Midbrain (tissue), 1 donor: ENCODE data around the gene BCCIP.

Experiments used
- DNase-seq: peaks from one replicate; lab custom pipeline; 2025; lab: John Stamatoyannopoulos, UW

The BCCIP gene

DNA sequence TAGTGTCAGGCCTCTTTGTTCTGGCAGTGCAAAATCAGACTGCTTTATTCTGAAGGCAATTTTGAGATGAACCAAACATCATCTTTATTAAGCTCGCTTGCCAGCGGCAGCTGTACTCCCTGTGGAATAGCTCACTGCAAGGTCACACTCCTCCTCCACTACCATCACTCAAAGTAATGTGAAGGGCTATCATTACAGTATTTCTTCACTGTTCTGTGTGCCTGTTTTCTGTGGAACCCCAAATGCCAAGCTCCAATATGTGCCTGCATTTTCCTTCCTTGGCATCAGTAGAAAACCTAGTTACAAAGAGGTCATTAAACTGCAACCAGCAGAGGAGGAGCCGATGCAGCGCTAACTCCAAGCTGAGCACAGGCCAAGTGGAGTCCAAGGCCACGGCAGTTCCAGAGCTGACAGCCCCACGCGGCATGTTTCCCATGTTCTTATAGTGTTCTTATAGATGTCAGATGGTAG lies 21.4 kb downstream of the BCCIP start:
- DNase-seq: peak; percentile 26

DNA sequence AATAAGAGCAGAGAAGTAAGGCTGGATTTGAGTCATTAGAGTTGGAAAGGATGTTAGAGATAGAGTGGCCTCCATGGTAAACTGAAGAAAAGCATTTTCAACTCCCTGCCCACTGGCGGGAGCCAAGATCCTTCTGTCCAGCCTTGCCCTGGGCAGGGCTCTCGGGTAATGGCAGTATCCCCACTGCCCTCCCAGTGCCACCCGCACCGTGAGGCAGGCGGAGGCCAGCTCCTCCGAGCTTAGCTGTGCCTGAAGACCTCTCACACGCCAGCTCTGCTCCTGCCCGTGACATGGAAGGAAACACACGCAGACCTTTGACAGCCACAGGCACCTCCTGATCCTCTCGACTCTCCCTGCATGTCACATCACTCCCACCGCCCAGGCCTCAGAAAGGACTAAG lies 22.3 kb downstream of the BCCIP start:
- no peak for DNase-seq

DNA sequence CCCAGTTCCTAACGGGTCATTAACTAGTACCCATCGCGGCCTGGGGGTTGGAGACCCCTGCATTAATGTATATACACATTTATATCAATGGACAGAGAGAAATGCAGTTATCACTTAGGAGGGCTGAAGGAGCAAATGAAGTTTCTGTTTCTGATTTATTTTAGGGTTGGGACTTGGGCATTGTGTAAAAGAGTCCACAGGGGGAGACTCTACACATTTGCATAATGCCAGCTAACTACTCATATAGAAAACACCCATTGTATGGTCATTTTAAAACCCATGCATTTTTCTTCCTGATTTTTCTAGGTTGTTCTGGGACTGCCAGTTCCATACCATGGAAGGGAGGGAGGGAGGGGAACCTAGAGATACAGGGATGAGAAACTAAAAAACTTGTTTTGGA lies 23.5 kb downstream of the BCCIP start:
- DNase-seq: no peak

DNA sequence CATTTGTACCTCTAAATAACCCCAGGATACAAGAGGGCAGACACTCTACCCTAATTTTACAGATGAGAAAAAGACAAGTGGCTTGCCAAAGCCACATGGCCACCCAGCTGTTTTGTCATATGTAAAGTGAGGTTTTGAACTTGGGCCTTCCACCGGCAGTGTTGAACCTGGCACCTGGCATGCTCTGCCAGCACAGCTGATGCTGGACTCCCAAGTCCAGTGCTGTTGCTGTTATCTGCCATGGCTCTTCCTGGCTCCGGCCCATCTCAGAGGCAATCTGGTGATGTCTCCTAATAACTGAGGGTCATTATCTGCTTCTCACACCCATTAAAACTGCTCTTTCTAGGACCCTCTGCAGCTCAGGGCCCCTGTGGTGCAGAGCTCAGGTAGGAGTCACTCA lies 25.0 kb downstream of the BCCIP start:
- DNase-seq: no peak

DNA sequence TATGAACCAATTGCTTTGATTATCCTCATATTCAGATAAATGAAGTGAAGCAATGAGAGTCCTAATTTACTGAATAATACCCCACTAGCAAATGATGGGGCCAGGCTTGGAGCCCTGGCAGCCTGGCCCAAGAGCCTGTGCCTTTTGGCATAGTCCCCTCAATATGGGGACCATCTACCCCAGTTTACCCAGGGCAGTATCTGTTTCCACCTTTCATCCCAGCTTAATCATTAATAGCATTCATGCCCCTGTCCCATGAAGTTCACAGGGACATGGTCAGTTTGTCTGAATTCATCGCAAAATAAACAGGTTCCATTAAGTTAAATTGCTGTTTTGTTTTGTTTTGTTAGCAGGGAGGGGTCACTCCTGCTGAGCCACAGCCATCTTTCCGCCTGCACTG lies 25.5 kb downstream of the BCCIP start:
- DNase-seq: no peak

DNA sequence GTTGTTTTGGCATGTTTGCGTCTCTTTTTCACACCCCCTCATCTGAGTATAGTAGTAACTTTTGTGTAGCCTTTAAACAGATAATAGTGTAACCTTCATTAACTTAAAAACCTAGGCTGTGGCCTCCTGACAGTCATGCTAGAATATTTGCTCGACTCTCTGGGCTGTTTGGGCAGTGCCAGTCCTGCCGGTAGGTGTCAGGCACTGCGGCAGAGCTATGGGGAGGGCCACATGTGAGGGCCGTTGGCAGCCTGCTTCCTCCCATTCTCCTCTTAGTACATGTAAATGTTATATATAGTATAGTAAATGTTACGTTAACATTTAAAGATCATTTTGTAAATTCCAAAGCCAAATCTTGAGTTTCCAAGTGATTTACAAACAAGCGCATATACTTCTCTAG lies 26.1 kb downstream of the BCCIP start:
- no peak for DNase-seq

DNA sequence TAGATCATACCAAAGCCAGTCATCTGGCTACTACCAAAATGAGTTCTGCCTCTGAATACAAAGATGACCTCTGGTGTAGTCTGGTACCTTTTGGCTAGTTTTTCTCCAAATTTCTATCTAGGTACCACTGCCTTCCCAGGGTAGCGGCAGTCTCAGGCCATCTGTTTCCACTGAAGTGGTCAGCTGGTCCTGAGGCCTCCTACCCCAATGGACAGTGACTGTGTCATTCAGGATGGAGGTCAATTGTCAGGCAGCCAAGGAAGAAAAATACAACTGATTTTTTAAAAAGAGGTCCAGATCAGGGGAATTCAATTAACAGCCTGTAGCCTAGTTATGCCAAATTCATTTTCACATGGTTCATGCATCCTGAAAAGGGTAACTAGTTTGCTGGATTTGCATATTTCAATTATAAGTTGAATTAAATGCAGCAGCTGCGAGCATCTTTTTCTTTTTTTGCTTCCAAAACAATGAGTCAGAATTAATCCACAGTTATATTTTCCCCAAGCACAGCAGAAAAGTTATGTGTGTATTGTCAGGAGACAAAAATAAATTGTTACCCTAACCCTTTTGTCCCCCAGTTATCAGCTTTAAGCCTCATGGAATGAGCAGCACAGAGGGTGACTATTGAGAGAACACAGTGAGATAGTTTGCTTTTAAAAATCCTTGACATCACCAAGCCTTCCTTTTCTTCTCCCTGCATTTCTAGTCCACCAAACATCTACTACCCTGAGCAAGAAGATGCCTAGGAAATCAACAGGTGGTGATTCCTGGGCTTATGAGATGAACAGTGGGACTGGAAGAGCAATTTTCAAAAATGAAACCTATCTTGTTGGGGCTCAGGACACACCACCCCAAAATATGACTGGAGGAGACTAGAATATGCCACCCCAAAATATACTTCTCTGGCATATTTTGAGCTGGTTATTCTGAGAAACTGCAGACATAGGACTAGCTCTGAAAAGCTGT lies 27.7 kb downstream of the BCCIP start:
- no peak for DNase-seq

DNA sequence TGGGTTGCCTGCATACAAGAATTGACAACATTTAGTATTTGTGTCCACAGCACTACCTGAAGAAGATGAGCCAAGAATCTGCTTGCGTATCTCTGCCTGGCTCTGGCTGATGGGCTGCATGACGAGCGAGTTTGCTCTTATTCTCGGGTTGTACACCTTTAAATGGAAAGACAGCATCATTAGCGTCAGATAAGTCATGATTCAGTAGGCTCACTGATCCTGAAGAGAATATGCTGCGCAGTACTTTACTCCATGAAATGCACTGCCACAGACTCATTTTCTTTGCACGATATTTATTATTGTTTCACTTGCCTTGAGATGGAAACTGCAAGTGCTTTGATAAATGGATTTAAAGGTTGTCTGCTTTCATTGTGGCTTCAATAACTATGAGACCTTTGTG lies 29.1 kb downstream of the BCCIP start:
- no peak for DNase-seq

DNA sequence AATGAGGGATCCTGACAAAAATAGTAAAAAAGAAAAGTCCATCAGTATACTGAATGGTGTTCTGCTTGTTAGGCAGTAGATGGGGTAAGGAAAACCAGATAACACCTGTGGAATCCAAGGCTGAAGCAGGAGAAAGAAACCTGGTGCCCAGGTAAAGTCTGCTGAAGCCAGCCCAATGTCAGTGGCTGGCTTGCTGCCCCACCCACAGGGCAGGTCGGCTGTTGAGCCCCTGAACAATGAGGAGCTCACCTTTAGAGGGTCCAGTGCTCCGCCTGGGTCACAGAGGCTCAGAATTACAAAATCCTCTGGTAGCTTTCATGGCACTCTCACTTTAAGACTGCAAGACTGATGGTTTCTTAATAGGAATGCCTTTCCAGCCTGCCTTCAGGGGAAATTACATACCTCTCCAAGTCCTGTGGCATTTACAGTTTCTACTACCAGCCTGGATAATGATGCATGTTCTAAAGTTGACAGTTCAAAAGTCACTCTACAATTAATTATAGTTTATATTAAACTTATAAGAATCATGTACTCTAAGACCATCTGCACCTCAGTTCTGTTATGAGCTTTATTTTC lies 33.9 kb downstream of the BCCIP start:
- DNase-seq: no peak

DNA sequence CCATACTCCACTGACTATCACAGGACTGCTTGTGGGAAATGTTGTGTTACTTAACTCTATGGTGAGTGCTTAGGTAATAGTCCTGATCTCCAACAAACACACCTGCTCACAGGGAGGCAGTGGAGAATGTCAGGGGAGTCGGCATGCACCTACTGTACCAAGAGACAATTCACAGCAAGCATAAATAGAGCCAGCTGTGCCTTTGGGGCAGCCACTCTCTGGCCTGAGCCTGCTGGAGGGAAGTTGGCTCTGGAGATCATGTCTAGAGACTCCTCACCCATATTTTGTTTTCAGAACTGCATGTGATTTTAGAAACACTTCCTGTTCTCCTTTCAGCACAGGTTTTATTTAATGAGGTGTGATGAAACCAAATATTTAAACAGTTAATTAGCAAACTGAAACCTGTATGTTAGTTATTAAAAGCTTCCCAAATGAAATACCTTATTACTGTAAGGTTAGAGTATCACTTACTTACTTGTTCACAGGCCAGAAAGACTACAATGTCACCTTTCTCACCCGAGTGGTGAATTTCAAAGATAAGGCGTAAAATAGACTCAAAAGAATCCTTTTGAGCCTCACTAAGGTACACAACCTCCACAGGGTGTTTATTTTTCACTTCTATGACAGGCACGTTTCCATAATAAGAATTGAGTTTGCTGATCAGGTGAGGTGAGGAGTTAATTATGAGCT lies 35.9 kb downstream of the BCCIP start:
- DNase-seq: no peak

DNA sequence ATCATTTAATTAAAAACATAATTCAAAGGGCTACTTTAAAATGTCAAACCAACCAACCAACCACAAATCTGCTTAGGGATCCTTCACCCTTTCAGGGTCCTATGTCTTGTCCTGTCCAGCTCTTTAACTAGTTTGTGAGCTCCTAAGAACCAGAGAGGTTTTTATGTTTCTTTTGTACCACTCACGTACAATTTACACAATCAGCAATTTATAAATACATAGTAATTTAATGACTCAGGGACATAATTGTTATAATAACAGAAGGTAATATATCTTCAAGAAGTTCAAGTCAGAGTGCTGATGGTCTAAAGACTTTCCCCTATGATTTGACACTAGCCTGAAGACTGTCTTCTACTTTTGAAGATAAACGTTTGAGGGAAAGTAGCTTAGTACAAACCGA lies 41.8 kb downstream of the BCCIP start:
- no peak for DNase-seq

DNA sequence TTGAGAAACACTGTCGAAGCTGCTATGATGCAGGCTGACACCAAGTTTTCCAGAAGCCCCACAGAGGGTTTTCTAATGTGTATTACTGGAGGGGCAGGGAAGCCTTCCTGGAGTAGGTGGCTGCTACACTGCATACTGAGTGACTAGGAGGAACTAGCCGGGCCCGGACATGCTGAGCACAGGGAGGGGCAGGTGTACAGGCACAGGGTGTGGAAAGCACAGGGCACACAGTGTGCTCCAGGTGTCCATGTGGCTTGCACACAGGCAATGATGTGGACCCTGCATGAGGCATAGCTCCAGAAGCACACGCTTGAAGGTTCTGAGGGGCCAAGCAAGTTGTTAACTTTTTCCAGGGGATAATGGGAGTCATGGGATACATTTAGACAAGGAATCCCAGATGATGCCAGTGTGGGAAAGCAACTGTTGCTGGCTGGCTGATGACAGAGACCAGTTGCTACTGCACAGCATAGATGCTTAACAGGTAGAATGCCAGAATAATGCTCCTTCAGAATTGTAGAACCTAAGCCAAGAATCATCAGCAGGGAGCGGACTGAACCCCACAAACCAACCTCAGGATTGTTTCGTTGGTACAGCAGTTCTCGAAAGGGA lies 43.2 kb downstream of the BCCIP start:
- DNase-seq: no peak

DNA sequence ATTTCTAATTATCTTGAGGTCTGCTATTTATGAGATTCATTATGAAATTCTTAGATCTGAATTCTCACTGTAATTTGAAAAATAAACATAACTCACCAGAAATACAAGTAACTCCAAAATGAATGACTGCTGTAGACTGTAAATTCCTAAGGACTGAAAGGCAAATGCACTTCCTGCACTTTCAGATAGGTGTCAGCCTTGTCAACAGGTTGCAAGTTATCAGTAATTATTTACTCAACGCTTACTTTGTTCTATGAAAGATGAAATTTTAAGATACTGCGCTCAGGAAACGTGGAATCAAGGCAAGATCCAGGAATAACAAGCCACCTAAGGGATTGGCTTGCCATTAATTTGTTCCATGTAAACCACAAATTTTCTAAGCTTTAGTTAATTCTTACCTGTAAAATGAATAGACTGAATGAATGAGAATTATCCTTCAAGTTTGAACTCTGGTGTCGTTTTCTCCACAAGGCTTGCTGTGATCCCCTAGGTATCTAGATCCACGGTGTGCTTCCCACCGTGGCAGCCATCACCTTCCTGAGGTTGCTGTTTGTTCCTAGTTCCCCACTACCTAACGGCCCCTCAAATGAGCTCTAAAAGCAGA lies 45.1 kb downstream of the BCCIP start:
- peak; percentile 37 for DNase-seq

DNA sequence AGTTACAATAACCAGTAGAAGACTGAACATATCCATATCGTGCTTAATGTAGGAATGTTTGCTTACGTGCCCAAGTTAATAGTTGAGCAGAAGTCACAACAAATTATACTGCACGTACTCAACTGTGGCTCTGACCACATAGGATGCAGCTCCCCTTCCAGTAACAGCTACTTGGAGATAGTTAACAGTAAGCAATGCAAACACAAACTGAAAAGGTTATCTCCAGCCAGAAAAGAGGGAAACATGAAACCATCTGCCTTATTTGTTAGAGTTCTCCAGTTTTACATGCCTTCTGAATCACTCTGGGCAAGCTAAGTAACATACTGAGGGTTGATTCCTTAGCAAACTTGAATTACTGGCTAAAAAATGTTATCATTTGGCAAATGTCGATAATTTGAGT lies 48.0 kb downstream of the BCCIP start:
- DNase-seq: no peak

DNA sequence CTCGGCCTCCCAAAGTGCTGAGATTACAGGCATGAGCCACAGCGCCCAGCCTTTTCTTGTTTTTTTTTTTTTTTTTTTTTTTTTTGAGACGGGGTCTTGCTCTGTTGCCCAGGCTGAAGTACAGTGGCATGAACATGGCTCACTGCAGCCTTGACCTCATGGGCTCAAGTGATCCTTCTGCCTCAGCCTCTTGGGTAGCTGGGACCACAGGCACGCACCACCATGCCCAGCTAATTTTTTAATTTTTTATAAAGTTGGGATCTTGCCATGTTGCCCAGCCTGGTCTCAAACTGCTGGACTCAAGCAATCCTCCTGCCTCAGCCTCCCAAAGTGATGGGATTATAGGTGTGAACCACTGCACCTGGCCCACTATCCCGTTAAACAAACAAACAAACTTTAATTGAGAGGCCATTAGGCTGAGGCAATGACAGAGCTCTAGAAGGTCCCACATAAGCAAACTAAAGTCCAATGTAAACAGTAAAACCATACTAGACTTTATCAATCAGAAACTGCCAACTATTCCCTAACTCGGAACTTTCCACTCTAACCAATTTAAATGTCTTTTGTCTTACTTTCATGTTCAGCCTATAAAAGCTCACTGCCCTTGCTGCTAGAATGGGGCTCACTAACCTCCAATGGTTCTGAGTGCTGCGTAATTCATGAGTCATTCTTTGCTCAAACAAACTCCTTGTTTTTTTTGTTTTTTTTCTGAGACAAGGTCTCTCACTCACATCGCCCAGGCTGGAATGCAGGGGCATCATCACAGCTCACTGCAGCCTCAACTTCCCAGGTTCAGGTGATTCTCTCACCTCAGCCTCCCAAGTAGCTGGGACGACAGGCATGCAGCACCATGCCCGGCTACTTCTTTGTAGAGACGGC lies 55.9 kb downstream of the BCCIP start:
- DNase-seq: no peak

DNA sequence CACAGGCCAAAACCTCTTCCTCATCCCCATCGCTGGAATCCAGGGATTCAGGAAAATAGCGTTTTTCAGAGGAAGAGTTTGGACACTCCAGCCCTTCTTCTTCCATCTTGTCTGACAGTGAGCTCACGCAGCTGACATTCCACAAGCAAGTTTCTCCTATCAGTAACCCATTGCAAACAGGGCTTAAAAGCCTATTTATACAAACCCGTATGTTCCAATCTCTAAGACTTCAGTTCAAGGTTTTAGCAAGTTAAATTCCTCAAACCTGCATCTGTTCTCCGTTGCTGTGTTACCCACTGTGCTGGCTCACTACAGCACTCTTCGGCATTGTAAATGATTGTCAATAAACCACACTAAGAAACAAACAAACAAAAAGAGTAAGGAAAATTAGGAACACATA lies 57.4 kb downstream of the BCCIP start:
- no peak for DNase-seq

DNA sequence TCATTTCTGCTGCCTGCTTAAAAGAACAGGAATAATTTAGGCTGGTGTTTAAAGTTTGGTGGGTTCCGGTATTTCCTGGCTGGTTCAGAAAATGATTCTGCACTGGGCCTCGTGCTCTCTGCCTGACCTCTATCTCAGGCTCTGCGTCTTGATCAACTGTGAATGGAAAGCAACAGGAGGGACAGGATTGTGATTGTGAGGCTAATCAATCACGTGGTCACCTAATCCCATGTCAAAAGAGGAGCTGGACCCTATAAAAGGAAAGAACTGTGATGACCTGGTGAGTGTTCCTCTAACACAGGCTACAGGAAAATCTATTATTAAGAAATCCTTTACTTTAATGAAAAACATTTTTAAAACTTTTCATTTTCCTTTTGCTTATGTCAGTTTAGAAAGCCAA lies 57.8 kb downstream of the BCCIP start, which contains the start of gene DHX32:
Gene DHX32 (minus strand): TSS at position 101 of the 400 bp plus-strand sequence. CDS start 468 bp downstream, outside the sequence.
- no peak for DNase-seq

DNA sequence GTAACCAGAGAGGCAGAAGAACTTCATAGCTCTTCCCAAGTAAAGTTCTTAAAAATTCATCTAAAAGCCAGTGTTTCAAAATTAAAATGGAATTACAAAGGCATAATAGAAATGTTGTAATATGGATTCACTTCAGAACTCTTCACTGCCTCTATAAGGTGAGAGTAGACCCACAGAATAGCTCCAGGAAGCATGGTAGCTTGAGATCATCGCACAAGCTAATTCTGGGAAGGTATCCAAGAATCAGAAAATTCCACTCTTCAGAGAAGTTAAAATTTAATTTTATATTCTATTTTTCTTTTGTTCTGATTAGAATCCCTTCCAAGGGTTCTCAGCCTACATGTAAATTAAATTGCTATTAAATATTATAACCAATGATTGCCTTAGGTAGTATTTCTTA lies 59.2 kb downstream of the BCCIP start:
- DNase-seq: no peak

DNA sequence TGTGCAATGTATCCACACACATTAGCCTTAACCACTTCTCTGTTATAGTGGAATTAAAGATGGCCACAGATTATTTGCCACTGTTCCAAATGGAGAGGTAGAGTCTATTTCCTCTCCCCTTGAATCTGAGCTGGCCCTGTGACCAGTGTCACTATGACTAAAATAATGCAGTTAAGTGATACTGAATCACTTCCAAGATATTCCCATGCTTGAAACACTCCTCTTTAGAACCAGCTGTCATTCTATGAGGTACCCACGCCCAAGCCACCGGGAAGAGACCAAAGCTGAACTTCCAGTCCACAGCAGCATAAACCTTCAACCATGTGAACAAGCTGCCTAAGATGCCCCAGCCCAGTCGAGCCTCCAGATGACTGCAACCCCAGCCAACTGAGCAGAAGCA lies 59.9 kb downstream of the BCCIP start:
- DNase-seq: no peak
